ENCODE measurements around the gene ZFYVE26.
A peak's percentile ranks its signal among the peaks of the same experiment; 100 is the strongest.

ZFYVE26 gene

DNA sequence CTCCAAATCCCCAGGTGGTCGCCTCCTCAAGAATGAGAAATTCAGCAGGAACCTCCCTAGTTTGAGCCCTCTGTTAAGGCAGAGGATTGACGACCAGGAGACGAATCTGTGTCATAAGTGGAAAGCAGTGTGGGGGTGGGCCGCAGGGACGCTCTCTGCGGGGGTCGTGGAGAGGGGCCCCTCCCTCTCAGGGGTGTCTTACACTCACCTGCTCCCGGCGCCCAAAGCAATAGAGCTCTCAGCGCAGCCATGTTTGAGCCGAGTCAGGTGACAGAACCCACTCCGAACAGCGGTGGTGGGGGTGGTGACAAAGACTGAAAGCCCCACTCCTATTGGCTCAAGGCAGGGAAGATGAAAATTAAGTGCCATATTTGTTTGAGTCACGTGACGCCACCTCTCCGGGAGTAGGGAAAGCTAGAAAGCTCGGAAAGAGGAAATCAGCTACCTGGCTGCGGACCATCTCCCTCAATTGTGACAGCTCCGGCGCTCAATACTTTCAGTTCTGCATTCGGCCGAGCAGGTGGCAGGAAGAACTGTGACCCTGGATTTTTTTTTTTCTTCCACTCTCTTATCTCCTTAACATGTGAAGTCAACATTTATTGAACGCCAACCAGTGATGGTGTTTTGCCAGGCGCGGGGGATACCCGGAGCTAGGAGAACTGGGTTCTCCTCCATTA is at the start of gene ZFYVE26:
Gene ZFYVE26, minus strand, starts transcription at position 265 of the 677 bp plus-strand sequence. CDS start 627 bp downstream, outside the sequence.
- Mint-ChIP-seq H3K4me1 (peaks cover 63% of the 10 kb centered on the region), H3K27ac (peak within 1 kb of the TSS; percentile 96), H3K36me3 (no peaks in the 10 kb centered on the region), H3K4me3 (peak within 1 kb of the TSS; percentile 97), H3K9me3 (no peaks in the 10 kb centered on the region), H3K27me3 (no peaks in the 10 kb centered on the region)

- H3K27ac Mint-ChIP-seq: no peak overlapping the region
These were observed 46.8 kb upstream of the ZFYVE26 start for GRCh38 chr14:67863223-67863622.

DNA sequence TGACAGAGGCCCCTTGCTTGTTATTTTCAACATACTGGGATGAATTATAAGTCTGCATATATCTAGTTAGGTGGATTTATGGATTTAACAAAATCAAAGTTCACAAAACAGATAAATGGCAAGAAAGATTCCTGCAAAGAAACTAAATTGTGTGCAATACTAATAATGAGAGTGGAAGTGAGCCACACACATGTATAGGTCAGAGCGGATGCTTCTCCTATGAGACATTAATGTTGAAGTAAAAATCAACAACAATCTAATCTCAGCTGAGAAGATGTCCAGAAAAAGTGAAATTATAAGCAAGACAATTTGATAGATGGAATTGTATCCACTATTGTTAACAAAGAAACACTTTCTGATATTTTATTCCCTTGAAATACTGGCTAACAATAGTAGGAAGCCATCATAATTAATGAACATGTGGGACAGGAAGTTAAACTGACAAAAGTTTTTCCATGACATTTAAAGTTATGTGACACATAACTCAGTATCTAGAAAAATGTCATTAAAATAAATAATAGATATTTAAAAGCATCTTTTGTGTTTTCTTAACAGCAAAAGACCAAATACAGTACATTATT is 42.9 kb upstream of the ZFYVE26 start:
- H3K27ac Mint-ChIP-seq: no peak overlapping the region
- no peak overlapping the region for H3K4me3 Mint-ChIP-seq
- peaks cover 2% of the 10 kb centered on the region for H3K36me3 Mint-ChIP-seq
- peaks cover 5% of the 10 kb centered on the region for H3K4me1 Mint-ChIP-seq
- H3K9me3 Mint-ChIP-seq: no peaks in the 10 kb centered on the region
- no peaks in the 10 kb centered on the region for H3K27me3 Mint-ChIP-seq

More at GRCh38 chr14:67863223-67863622, 46.8 kb upstream of the ZFYVE26 start:
- Mint-ChIP-seq H3K4me1 (peaks cover 12% of the 10 kb centered on the region), H3K27me3 (no peaks in the 10 kb centered on the region), H3K4me3 (no peak overlapping the region), H3K36me3 (peaks cover 13% of the 10 kb centered on the region), H3K9me3 (no peaks in the 10 kb centered on the region)

GRCh38 chr14:67857778-67858350 is 41.5 kb upstream of the ZFYVE26 start:
- H3K4me3 Mint-ChIP-seq: no peak overlapping the region
- H3K27ac Mint-ChIP-seq: no peak overlapping the region
- peaks cover 5% of the 10 kb centered on the region for H3K4me1 Mint-ChIP-seq
- no peaks in the 10 kb centered on the region for H3K9me3 Mint-ChIP-seq
- H3K27me3 Mint-ChIP-seq: no peaks in the 10 kb centered on the region
- H3K36me3 Mint-ChIP-seq: peaks cover 2% of the 10 kb centered on the region

- H3K27me3 Mint-ChIP-seq: no peaks in the 10 kb centered on the region
- H3K4me1 Mint-ChIP-seq: peaks cover 5% of the 10 kb centered on the region
- H3K27ac Mint-ChIP-seq: no peak overlapping the region
- H3K4me3 Mint-ChIP-seq: no peak overlapping the region
- H3K9me3 Mint-ChIP-seq: no peaks in the 10 kb centered on the region
- H3K36me3 Mint-ChIP-seq: peaks cover 3% of the 10 kb centered on the region
These were observed 40.4 kb upstream of the ZFYVE26 start for GRCh38 chr14:67856827-67857226.

DNA sequence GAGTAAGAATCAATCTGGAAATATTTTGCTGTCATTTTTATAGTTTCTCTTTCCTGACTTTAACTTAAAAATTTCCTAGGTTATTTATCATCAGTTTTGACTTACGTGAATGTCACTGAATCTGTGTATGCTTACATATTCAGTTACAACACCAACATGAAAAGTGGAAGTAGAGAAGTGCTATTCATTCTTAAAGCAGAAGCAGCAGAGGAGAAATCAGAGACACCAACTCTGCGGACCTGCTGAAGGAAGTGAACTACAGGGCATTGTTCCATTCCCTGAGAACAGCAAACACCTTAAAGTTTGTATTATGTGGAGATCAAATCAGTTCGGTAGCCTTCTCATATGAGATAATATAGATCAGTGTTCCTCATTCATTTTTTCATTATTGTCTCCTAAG is 37.3 kb upstream of the ZFYVE26 start:
- no peaks in the 10 kb centered on the region for H3K27me3 Mint-ChIP-seq
- H3K27ac Mint-ChIP-seq: no peak overlapping the region
- H3K36me3 Mint-ChIP-seq: peaks cover 14% of the 10 kb centered on the region
- no peaks in the 10 kb centered on the region for H3K9me3 Mint-ChIP-seq
- H3K4me3 Mint-ChIP-seq: no peak overlapping the region
- peaks cover 5% of the 10 kb centered on the region for H3K4me1 Mint-ChIP-seq

GRCh38 chr14:67852926-67853604 is 36.7 kb upstream of the ZFYVE26 start:
- Mint-ChIP-seq H3K4me1 (peaks cover 5% of the 10 kb centered on the region), H3K27ac (no peak overlapping the region), H3K9me3 (no peaks in the 10 kb centered on the region)

DNA sequence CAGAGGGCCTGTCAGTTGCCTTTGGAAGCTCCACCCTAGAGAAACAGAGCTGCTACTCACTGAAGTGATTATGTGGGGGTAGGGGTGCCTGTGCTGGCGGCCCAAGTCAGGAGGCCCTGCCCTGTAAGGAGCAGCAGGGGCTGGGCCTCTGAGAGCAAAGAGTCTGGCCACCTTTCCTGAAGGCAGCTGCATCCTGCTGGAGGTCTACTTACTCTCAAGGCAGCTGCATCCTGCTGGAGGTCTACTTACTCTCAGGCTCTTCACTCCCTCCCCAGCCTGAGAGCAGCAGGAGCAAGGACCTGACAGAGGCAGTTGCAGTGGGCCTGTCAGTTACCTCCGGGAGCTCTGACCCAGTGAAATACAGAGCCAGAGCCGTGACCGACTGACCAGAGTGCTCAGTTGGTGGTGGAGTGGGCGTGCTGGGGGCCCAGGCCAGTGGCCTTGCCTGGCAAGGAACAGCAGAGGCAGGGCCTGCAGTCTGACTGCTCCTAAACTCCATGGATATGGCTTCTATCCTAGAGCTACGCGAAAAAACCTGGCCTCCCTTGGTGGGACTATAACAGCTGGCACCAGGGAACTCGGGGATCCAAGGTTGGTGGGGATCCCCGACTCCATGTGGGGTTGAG is 35.5 kb upstream of the ZFYVE26 start:
- Mint-ChIP-seq H3K9me3 (peaks cover 6% of the 10 kb centered on the region), H3K4me3 (no peak overlapping the region), H3K36me3 (peaks cover 26% of the 10 kb centered on the region), H3K4me1 (peaks cover 8% of the 10 kb centered on the region), H3K27me3 (no peaks in the 10 kb centered on the region), H3K27ac (no peak overlapping the region)

More at GRCh38 chr14:67852926-67853604, 36.7 kb upstream of the ZFYVE26 start:
- no peak overlapping the region for H3K4me3 Mint-ChIP-seq
- peaks cover 17% of the 10 kb centered on the region for H3K36me3 Mint-ChIP-seq
- no peaks in the 10 kb centered on the region for H3K27me3 Mint-ChIP-seq

DNA sequence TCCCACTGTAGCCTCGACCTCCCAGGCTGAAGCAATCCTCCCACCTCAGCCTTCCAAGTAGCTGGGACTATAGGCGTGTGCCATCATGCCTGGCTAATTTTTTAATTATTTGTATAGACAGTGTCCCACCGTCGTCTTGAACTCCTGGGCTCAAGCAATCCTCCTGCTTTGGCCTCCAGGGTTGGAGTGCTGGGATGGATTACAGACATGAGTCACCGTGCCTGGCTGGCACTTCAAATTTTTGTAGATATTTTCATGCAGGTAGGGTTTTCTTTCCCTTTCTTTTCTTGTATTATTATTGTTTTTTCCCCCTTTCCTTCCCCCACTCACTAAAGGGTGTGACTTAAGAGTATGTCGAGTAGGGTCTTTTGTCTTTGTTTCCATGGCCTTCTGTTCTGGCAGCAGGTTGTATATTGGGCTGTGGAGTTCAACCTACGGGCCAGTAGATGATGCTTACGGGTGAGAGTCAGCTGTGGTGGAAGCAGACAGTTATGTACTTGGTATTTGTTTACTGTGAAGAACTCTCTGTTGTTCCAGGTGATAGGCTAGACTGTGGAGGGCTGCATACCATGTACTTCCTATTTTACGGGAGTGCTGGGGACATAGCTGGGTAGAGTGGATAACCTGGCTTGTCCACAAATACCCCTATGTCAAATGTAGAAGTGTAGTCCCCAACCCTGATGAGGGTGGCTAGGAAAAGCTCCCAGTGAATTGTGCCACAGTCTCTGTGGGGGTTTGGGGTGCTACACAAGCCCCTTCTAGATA is 33.9 kb upstream of the ZFYVE26 start:
- Mint-ChIP-seq H3K36me3 (peaks cover 33% of the 10 kb centered on the region), H3K4me3 (no peak overlapping the region), H3K27me3 (no peaks in the 10 kb centered on the region), H3K4me1 (peaks cover 8% of the 10 kb centered on the region), H3K9me3 (peaks cover 11% of the 10 kb centered on the region), H3K27ac (no peak overlapping the region)

GRCh38 chr14:67846029-67846610 is 29.7 kb upstream of the ZFYVE26 start:
- Mint-ChIP-seq H3K4me1 (peaks cover 26% of the 10 kb centered on the region), H3K36me3 (peaks cover 43% of the 10 kb centered on the region), H3K27ac (no peak overlapping the region), H3K27me3 (no peaks in the 10 kb centered on the region), H3K9me3 (peaks cover 11% of the 10 kb centered on the region), H3K4me3 (no peak overlapping the region)

DNA sequence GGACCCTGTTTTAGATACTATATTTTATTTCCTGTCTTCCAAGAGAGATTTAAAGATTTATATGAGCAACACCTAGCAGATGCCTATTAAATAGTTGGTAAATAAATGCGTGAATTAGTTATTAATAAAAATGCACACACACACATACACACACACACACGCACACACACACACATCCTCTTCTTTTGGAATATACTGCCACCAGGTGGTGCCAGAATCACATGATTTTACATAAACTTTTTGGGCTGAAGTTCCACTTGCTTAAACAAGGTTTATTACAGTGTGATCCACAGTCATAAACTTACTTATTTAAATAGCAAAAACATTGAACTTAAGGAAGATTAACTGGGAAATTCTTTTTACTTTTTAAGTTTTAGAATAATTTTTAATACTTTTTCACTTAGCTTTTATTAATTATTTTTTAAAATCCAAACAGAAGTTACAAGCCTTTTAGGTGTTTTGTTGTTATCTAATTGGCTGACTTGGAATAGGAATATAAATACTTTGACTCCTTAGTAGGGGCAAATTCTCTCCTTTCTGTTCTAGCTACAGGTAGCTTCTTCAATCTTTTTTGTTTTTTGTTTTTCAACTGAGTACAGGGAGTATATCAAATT is 20.7 kb upstream of the ZFYVE26 start:
- Mint-ChIP-seq H3K27ac (no peak overlapping the region), H3K9me3 (no peaks in the 10 kb centered on the region), H3K4me1 (peaks cover 4% of the 10 kb centered on the region), H3K4me3 (no peak overlapping the region), H3K27me3 (no peaks in the 10 kb centered on the region), H3K36me3 (peaks cover 3% of the 10 kb centered on the region)

GRCh38 chr14:67835596-67835995 is 19.2 kb upstream of the ZFYVE26 start:
- H3K9me3 Mint-ChIP-seq: no peaks in the 10 kb centered on the region
- H3K36me3 Mint-ChIP-seq: peaks cover 4% of the 10 kb centered on the region
- no peaks in the 10 kb centered on the region for H3K4me1 Mint-ChIP-seq
- H3K4me3 Mint-ChIP-seq: no peak overlapping the region
- H3K27ac Mint-ChIP-seq: no peak overlapping the region
- no peaks in the 10 kb centered on the region for H3K27me3 Mint-ChIP-seq

GRCh38 chr14:67833403-67833802 is 17.0 kb upstream of the ZFYVE26 start:
- Mint-ChIP-seq H3K27ac (no peak overlapping the region), H3K36me3 (peaks cover 10% of the 10 kb centered on the region), H3K4me3 (no peak overlapping the region), H3K27me3 (no peaks in the 10 kb centered on the region), H3K9me3 (no peaks in the 10 kb centered on the region), H3K4me1 (no peaks in the 10 kb centered on the region)

GRCh38 chr14:67831113-67831512 is 14.7 kb upstream of the ZFYVE26 start:
- H3K27me3 Mint-ChIP-seq: no peaks in the 10 kb centered on the region
- no peaks in the 10 kb centered on the region for H3K9me3 Mint-ChIP-seq
- H3K27ac Mint-ChIP-seq: no peak overlapping the region
- H3K36me3 Mint-ChIP-seq: peaks cover 25% of the 10 kb centered on the region
- H3K4me1 Mint-ChIP-seq: no peaks in the 10 kb centered on the region
- H3K4me3 Mint-ChIP-seq: no peak overlapping the region
